NCI-H128 (cell line): Measurements from ENCODE around the gene PTGFRN.

ENCODE experiments used
- DNase-seq: peaks from one replicate; lab custom pipeline; 2025; ENCODE audit not compliant: unreplicated experiment; lab: John Stamatoyannopoulos, UW

The PTGFRN gene

DNA sequence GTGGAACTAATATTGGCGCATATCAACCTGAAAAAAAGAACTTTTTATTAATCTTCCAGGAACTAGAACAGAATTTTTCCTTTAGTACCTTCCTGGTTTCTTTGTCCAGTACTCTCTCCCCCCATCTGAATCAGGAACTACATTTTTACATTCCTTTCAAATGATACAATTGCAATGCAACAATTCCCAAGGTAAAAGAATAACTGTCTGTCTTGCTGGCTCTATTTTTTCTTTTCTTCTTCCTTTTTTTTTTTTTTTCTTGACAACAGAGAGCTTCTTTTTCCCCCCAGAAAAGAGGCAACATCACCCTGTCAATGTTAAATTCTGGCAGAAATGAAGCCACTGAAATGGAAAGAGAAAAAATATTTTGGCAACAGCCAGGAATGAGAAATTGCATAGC lies 87.3 kb downstream of the PTGFRN start:
- DNase-seq: no peak

DNA sequence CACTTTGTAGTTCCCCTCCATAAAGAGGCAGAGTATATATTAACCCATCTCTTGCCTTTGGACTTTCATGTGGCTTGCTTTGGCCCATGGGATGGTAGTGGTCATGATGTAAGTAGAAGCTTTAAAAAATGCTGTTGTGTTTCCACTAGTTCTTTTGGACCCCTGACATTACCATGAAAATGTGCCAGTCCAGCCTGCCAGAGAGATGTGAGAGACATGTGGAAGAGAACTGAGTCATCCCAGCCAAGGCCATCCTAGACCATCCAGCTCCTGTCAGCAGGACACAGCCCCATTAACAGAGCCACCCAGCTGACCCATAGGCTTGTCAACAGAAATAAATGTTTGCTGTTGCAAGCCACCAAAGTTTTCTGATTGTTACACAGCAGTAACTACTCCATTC lies 87.9 kb downstream of the PTGFRN start:
- DNase-seq: no peak

GRCh38 chr1:116999596-116999995 lies 89.9 kb downstream of the PTGFRN start:
- DNase-seq: no peak

DNA sequence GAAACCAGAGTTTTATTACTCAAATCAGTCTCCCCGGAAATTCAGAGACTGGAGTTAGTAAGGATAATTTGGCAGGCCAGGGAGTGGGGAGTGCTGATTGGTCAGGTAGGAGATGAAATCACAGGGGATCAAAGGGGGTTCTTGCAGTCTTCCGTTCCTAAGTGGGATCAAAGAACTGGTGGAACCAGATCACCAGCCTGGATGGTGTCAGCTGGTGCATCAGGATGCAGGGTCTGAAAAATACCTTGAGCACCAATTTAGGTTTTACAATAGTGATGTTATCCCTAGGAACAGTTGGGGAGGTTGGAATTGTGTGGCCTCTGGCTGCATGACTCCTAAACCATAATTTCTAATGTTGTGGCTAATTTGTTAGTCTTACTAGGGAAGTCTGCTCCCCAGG lies 90.4 kb downstream of the PTGFRN start:
- no peak for DNase-seq

GRCh38 chr1:117001254-117001927 lies 91.7 kb downstream of the PTGFRN start, which contains the start of gene CD101:
TSS of gene CD101 (plus strand) at chr1:117001760. CDS start at chr1:117001818, 58 bp downstream.
- DNase-seq: no peak

DNA sequence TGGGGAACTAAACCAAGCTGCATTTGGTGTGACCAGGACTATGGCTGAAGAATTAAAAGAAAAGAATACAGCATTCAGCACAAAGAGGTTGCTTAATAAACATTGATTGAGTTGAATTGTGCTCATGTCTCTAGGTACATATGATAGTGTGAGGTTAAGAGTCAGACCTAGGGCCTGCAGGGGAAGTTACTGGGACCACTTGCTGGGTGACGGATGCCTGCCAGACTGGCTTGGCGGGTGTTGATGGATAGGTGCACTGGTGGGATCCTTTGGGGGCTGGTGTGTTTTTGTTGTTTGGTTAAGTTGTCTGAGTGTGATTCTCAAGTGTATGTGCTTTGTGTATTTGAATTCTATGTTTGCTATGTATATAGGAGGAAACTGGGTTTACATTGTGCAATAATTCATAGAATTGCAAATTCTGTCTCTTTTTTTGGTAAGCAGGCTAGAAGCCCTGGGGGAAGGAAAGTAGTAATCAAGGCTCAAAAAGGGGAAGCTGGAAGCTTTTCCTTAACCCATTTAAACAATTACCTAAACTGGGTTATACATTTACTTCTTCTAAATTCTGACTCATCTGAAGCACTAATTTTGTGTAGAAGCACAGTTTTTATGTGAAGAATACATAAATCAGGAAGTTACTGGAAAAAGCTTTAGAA lies 93.6 kb downstream of the PTGFRN start:
- no peak for DNase-seq

DNA sequence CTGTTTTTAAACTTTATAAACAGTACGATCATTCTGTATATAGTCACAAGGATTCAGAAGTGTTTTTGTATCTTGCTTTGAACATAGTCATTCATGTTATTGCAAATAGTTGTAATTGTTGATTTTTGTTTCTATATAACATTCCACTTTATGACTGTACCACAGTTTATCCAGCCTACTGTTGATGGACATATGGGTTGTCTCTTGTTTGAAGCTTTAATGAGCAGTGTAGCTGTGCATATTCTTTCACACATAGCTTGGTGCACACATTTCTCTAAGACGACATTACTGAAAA lies 98.0 kb downstream of the PTGFRN start:
- no peak for DNase-seq

- DNase-seq: no peak
Measured at GRCh38 chr1:117008656-117009055, 98.9 kb downstream of the PTGFRN start.

DNA sequence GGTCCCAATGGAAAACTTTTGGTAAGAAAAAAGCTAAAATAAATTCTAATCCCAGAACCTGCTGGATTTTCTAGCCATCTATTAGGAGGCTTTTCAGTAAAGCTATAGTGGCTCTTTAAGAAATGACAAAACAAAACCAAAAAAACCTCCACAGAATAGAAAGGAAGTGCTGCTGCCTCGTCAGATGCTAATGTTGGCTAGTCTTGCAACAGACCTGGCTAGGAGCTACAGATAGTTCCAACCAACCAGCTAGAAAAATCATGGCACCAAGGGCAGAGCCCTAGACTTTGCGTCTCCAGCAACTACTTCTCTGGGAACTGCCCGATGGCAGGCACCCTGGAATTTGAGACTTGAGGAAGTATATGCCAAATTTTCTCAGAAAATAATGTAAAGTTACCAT lies 99.4 kb downstream of the PTGFRN start:
- DNase-seq: no peak

DNA sequence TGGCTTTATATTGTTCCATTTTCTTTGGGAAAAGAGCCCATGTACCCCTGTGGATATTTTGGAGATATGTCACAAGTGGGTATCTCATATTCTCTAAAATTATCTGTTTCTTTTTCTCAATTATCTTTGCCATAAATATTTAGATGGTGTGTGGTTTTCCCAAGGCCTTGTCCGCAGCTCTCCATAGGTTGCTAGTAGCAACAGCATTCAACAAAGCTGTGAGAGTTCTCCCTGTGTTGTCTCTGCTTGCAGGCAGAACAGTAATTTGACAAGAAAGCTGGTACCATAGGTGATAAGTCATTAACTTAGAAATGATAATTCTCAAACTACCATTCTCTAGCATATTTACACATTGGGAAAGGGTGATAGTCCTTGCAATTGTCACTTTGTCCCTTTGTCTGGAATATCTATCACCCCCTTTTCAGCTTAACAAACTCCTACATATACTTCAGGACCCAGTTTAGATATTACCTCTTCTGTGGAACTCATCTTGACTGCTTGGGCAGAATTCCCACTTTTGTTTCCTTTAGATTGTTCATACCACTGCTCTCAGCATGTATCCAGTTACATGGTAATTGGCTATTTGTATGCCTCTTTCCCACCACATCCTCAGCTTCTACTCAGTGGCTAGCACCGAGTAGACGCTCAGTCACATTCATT lies 100.7 kb downstream of the PTGFRN start:
- DNase-seq: no peak

DNA sequence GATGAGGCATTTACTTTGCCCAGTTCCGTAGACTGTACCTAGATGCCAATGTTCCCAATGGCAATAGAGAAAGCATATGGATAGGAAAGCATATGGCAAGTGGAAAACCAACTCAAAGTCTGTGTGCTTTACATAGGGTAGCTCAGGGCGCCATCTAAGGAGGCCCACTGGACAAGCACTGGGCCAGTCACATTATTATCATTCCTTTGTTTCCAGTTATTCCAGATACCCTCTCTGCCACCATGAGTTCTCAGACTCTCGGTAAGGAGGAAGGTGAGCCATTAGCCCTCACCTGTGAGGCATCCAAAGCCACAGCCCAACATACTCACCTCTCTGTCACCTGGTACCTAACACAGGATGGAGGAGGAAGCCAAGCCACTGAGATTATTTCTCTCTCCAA lies 101.6 kb downstream of the PTGFRN start:
- DNase-seq: no peak

DNA sequence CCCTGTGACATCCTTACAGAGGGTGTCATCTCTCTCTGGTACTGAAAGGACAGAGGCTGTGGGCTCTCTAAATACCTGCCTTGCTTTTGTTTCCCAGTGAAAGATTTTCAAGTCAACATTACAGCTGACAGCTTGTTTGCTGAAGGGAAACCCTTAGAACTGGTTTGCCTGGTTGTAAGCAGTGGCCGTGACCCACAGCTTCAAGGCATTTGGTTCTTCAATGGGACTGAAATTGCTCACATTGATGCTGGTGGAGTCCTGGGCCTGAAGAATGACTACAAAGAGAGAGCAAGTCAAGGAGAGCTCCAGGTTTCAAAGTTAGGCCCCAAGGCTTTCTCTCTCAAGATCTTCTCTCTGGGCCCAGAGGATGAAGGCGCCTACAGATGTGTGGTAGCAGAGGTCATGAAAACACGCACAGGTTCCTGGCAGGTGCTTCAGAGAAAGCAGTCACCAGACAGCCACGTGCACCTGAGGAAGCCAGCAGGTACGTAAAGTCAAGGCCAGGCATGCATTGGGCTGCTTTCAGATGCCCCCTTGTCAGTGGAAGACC lies 103.7 kb downstream of the PTGFRN start:
- no peak for DNase-seq

DNA sequence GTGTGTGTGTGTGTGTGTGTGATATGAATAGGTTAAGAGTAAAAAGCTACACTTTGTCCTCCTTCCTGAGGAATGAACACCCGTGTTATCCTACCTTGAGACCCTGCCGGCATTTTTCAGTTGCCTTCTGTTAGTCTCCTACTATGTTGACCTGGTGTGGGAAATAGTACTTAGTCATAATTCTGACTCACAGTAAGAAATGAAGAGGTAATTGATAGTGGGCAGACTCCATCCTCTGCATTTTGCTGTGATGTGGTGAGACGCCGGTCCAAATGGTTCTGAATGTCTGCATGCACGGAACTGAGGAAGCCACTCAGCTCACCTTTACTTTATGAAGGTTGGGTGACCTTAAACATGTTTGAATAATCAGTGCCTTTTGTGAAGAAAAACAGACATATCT lies 104.5 kb downstream of the PTGFRN start:
- DNase-seq: no peak

GRCh38 chr1:117015724-117016123 lies 106.0 kb downstream of the PTGFRN start:
- no peak for DNase-seq

GRCh38 chr1:117017062-117017461 lies 107.3 kb downstream of the PTGFRN start:
- DNase-seq: no peak

DNA sequence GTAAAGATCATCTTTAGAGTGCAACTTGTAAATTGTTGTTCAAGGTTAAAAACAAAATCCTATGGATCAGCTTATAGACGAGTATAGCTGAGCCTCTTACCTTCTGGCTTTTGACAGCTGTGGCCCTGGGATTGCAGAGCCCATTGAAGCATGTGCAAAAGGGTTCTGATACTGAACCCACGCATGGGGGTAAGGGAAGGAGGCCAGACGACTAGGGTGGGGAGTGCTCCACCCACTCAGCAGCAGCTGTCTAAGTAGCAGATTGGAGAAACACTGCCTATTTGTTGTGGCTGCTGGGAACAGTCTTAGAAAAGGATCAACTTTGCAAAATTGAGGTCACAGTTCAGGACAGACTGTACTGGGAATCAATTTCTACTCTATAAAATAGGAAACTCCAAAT lies 107.9 kb downstream of the PTGFRN start:
- DNase-seq: no peak

GRCh38 chr1:117020526-117021156 lies 110.9 kb downstream of the PTGFRN start:
- no peak for DNase-seq

GRCh38 chr1:117022114-117022513 lies 112.4 kb downstream of the PTGFRN start:
- no peak for DNase-seq

GRCh38 chr1:117025568-117025967 lies 115.9 kb downstream of the PTGFRN start:
- DNase-seq: no peak

- DNase-seq: no peak
Measured at GRCh38 chr1:117026361-117026760, 116.6 kb downstream of the PTGFRN start.

- no peak for DNase-seq
Measured at GRCh38 chr1:117029685-117030084, 120.0 kb downstream of the PTGFRN start.
